Loucy (cell line): ENCODE measurements around the gene TMEM117.

Experiments used
- H2AFZ ChIP-seq: fragments of 200-600 bp; sonication (generic); 2 replicates; pipeline ENCODE4 v1.6.0; 2016; ENCODE audit warnings: antibody characterized with exemption, mild to moderate bottlenecking, low read length, moderate library complexity
- H3F3A ChIP-seq: fragments of 200-600 bp; 2 replicates; pipeline ENCODE4 v1.6.0; 2016; ENCODE audit warnings: antibody characterized with exemption, low read depth, mild to moderate bottlenecking
- H3K27me3 ChIP-seq: fragments of 200-600 bp; sonication (generic); 2 replicates; pipeline ENCODE4 v1.6.1; 2014; ENCODE audit warnings: low read length, mild to moderate bottlenecking; ENCODE audit not compliant: insufficient read depth, poor library complexity, severe bottlenecking
- H3K36me3 ChIP-seq: fragments of 200-600 bp; sonication (generic); 2 replicates; pipeline ENCODE4 v1.6.1; 2016; ENCODE audit warnings: low read length; ENCODE audit not compliant: insufficient read depth
- H3K4me1 ChIP-seq: fragments of 200-600 bp; sonication (generic); 2 replicates; pipeline ENCODE4 v1.5.1; 2014; ENCODE audit warnings: low read length, mild to moderate bottlenecking; ENCODE audit not compliant: insufficient read depth, poor library complexity, severe bottlenecking
- H3K4me2 ChIP-seq: fragments of 200-600 bp; sonication (generic); 2 replicates; pipeline ENCODE4 v1.6.0; 2014; ENCODE audit warnings: antibody characterized with exemption, low read length, low read depth, mild to moderate bottlenecking; ENCODE audit not compliant: poor library complexity, severe bottlenecking
- H3K4me3 ChIP-seq: fragments of 200-600 bp; sonication (generic); 2 replicates; pipeline ENCODE4 v1.5.1; 2014; ENCODE audit warnings: low read length, mild to moderate bottlenecking, mixed read lengths; ENCODE audit not compliant: poor library complexity, severe bottlenecking
- H3K79me2 ChIP-seq: fragments of 200-600 bp; sonication (generic); 2 replicates; pipeline ENCODE4 v1.6.1; 2014; ENCODE audit warnings: low read length; ENCODE audit not compliant: insufficient read depth
- H3K9ac ChIP-seq: fragments of 200-600 bp; sonication (generic); 2 replicates; pipeline ENCODE4 v1.6.0; 2014; ENCODE audit warnings: mild to moderate bottlenecking, low read depth, low read length, moderate library complexity; ENCODE audit not compliant: poor library complexity, severe bottlenecking
- H3K9me2 ChIP-seq: fragments of 200-600 bp; sonication (generic); replicated peaks from 2 replicates; pipeline ENCODE4 v1.6.1; 2016; ENCODE audit warnings: low read depth, low read length, mixed read lengths
- H3K9me3 ChIP-seq: fragments of 200-600 bp; sonication (generic); 2 replicates; pipeline ENCODE4 v1.6.1; 2014; ENCODE audit warnings: mild to moderate bottlenecking, antibody characterized with exemption, low read length, low read depth; ENCODE audit not compliant: insufficient read depth
- H4K20me1 ChIP-seq: fragments of 200-600 bp; sonication (generic); 2 replicates; pipeline ENCODE4 v1.6.0; 2014; ENCODE audit warnings: antibody characterized with exemption, low read length, mild to moderate bottlenecking; ENCODE audit not compliant: insufficient read depth, poor library complexity, severe bottlenecking
- EZH2phosphoT487 ChIP-seq: fragments of 200-600 bp; IDR thresholded peaks from 2 replicates; pipeline ENCODE4 v1.6.1; 2018; ENCODE audit warnings: antibody characterized with exemption, mild to moderate bottlenecking, moderate library complexity, borderline replicate concordance
- TF ChIP-seq, protein P1 (sequence below): fragments of 200-600 bp; sonication (generic); conservative IDR thresholded peaks from 2 replicates; pipeline ENCODE4 v1.5.1; 2014; ENCODE audit warnings: mild to moderate bottlenecking, antibody characterized with exemption, low read length

Gene TMEM117

DNA sequence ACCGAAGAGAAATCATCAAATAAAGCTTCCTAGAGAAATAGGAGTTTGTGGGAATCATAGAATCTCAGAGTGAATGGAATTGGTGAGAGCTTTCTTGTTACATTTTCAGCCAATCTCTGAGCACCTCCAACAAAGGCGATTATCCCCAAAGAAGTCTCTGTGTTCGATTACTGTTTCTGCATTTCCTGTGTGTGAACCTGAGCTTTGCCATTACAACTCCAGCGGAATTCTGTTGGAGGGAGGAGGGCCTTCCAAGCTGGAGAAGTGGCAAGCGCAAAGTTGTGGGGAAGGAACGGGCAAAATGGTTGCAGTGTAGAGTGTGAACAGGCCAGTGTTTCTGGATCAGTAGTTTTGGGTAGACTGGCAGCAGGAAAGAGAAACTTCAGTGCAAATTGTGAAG lies 23.1 kb downstream of the TMEM117 start:
- H2AFZ ChIP-seq: no peak overlapping the region
- H3K79me2 ChIP-seq: no peaks in the 10 kb centered on the region
- H3K9ac ChIP-seq: no peak overlapping the region
- H3K4me3 ChIP-seq: no peak overlapping the region
- no peak overlapping the region for H3K4me2 ChIP-seq
- no peaks in the 10 kb centered on the region for H3K9me3 ChIP-seq
- no peaks in the 10 kb centered on the region for H3K4me1 ChIP-seq
- no peaks in the 10 kb centered on the region for H3K36me3 ChIP-seq
- TF ChIP-seq EZH2phosphoT487: no peak
- TF ChIP-seq, protein P1, sequence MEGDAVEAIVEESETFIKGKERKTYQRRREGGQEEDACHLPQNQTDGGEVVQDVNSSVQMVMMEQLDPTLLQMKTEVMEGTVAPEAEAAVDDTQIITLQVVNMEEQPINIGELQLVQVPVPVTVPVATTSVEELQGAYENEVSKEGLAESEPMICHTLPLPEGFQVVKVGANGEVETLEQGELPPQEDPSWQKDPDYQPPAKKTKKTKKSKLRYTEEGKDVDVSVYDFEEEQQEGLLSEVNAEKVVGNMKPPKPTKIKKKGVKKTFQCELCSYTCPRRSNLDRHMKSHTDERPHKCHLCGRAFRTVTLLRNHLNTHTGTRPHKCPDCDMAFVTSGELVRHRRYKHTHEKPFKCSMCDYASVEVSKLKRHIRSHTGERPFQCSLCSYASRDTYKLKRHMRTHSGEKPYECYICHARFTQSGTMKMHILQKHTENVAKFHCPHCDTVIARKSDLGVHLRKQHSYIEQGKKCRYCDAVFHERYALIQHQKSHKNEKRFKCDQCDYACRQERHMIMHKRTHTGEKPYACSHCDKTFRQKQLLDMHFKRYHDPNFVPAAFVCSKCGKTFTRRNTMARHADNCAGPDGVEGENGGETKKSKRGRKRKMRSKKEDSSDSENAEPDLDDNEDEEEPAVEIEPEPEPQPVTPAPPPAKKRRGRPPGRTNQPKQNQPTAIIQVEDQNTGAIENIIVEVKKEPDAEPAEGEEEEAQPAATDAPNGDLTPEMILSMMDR: no peak
- no peaks in the 10 kb centered on the region for H3K9me2 ChIP-seq
- no peaks in the 10 kb centered on the region for H3K27me3 ChIP-seq
- H4K20me1 ChIP-seq: no peaks in the 10 kb centered on the region
- H3F3A ChIP-seq: no peaks in the 10 kb centered on the region

DNA sequence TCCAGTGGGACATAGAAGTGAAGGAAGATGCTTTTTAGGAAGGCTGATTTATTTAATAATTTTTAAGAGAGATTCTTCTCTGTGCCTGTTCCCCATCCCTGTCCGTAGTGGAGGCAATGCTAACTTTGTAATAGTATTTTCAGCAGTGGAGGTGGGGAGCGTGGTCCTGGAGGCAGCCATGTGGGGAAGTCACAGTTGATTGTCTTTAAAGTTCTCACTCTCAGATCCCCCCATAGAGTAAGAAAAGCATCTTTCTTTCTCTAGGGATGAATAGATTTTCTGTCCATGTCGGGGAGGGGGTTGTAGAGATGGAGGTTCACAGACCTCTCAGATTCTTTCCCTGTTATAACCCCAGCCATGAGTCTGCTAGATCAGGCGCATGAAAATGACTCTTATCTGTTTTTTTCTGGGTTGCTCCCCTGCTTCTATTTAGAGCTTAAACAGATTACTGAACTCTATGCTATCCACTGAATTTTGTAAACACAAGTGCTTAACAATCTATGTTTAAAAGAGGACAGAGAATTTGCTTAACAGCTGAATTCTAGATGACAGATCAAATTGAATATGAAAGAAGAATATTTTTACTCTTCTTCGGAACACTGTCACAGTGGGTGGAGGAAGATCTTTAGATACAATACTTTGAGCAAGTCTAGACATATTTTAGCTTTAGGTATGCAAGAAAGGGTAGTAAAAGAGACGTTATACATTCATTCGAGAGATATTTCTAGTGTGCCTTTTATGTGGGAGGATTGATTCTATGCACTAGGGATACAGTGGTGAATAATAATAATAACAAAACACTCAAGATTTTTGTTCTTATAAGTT lies 25.3 kb downstream of the TMEM117 start:
- H3F3A ChIP-seq: no peaks in the 10 kb centered on the region
- H3K4me1 ChIP-seq: no peaks in the 10 kb centered on the region
- no peaks in the 10 kb centered on the region for H3K36me3 ChIP-seq
- no peaks in the 10 kb centered on the region for H4K20me1 ChIP-seq
- no peaks in the 10 kb centered on the region for H3K79me2 ChIP-seq
- H3K9me3 ChIP-seq: no peaks in the 10 kb centered on the region
- no peak overlapping the region for H3K4me3 ChIP-seq
- no peaks in the 10 kb centered on the region for H3K9me2 ChIP-seq
- H3K27me3 ChIP-seq: no peaks in the 10 kb centered on the region
- H2AFZ ChIP-seq: no peak overlapping the region
- no peak overlapping the region for H3K9ac ChIP-seq
- H3K4me2 ChIP-seq: no peak overlapping the region
- TF ChIP-seq, protein P1: no peak
- TF ChIP-seq EZH2phosphoT487: no peak

DNA sequence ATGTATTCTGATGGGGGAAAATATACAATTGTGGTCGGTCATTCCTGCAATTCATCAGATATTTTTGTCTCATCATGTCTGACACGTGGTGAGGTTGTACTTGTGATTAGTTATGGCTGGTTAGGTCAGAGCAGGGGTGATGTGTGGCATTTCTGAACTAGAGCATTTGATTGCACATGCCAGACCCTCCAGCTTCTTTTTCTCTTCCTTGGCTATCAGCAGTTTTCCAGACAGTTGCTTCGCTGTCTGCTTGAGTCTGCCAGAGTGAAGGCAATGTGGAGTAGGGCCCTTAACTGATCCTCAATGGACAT lies 25.9 kb downstream of the TMEM117 start:
- H4K20me1 ChIP-seq: no peaks in the 10 kb centered on the region
- no peaks in the 10 kb centered on the region for H3K9me2 ChIP-seq
- no peaks in the 10 kb centered on the region for H3K9me3 ChIP-seq
- no peak overlapping the region for H3K4me3 ChIP-seq
- H3F3A ChIP-seq: no peaks in the 10 kb centered on the region
- no peak overlapping the region for H2AFZ ChIP-seq
- no peak overlapping the region for H3K4me2 ChIP-seq
- H3K36me3 ChIP-seq: no peaks in the 10 kb centered on the region
- no peaks in the 10 kb centered on the region for H3K27me3 ChIP-seq
- no peak overlapping the region for H3K9ac ChIP-seq
- no peaks in the 10 kb centered on the region for H3K4me1 ChIP-seq
- no peaks in the 10 kb centered on the region for H3K79me2 ChIP-seq
- TF ChIP-seq EZH2phosphoT487: no peak
- TF ChIP-seq, protein P1: no peak
